ENCODE measurements around the gene LYSMD4.

LYSMD4 gene

DNA sequence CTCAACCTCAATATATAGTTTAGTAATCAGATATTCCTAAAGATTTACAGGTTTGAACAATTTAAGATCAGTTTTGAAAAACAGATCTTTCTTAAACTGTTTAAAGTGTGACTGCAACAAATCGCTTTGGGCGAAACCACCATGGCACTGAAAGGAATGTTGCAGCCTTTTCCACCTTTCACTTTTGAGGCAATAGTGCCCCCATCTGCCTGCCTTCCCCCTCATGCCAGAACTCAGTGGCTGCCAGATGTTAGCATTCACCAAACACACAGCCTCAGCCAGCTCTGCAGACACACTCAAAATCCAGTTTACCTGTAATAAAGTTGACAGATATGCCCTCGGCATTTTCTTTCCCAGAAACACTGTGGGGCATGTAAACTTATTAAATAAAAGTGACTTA is 3.3 kb downstream of the LYSMD4 start:
- DNase-seq, result peak; percentile 26

GRCh38 chr15:99729327-99729726 is 3.9 kb downstream of the LYSMD4 start:
- DNase-seq, result no peak

GRCh38 chr15:99728916-99729315 is 4.3 kb downstream of the LYSMD4 start:
- DNase-seq, result no peak

DNA sequence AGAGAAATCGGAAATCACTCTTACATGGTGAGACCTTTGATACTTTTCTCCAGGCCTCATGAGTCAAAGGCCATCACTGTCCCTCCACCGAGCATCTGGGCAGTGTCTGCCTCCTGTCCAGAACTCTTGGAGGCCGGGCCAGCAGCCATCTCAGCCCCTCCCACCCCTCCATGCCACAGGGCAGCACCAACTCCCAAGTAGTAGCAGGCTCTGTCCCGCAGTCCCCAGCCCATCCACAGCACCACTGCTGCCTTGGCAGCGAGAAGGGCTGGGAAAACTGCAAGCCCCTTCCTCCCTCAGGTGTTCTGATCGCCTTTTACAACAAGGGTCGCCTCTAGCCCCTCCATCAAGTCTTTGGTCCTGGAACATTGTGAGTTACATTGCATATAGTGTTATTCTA is 5.5 kb downstream of the LYSMD4 start:
- DNase-seq, result no peak

DNA sequence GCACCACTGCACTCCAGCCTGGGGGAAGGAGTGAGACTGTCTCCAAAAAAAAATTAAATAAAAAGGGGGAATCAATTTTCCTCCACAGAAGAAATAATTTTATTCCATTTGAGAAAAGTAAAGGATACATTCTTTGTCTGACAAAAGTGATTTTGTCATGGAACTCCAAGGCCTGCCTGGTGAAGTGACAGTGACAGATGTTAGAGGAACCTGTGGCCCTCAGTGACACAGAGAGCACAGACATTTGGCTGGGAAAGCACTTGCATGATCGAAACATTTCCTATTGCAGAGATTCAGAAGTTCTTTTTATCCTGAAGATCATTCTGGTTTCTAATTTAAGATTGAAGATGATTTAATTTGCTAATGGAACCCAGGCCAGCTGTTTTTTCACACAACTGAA is 5.9 kb downstream of the LYSMD4 start:
- no peak for DNase-seq

DNA sequence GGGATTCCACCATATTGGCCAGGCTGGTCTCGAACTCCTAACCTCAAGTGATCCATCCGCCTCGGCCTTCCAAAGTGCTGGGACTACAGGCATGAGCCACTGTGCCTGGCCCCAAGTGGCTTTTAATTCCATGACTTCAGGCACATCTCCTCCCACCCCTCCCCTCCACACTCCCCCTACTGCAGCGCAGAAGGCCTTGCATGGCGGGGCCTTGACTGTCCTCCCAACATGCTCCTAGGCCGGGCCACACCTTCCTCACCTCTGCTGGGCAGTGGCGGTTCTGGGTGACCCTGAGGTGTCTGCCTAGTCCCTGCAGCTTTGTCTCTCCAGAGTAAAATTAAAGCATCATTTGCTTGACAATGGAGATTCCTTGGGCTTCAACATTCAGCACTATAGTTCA is 6.9 kb downstream of the LYSMD4 start:
- DNase-seq, result no peak

DNA sequence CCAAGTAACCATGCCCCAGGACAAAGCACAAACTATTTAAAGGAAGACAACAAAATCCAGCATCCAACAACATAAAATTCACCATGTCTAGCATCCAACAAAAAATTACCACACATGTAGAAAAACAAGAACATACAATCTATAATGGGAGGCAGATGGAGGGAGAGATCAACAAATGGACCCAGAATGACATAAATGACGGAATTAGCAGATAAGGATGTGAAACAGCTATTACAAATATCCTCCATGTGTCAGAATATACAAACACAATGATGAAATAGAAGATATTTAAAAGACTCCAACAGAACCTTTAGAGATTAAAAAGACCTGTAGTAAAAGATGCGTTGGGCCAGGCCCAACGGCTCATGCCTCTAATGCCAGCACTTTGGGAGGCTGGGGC is 10.8 kb downstream of the LYSMD4 start:
- DNase-seq, result no peak

- DNase-seq, result no peak
These were observed 11.3 kb downstream of the LYSMD4 start for GRCh38 chr15:99721896-99722295.

DNA sequence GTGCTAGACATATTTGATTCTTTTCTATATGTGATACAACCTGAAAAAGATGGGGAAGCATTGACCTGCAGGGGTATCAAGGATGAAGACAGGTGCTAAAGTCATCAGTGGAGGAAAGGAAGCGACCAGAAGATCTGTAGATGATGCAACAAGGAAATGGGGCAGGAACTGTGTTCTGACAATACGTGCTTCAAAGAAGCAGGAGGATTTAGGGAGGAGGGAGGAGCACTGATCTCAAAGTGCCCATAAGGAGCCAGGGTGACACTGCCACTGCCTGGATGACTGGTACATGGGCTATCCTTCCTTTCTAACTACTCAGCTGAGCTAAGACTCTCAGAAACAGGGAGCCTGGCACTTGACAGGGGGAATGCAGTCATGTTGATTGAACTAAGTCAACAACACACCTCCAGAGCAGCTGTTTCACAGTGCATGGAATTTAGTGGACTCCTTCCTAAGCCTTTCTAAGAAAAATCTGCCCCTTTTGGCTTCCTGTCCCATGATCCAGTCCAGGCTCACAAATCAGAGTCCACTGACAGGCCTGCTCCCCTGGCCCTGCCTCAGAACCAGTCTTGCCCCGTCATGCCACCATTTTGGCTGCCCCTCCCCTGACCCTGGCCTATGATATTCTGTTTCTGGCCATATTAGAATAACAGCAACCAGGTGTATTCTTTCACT is 12.0 kb downstream of the LYSMD4 start:
- DNase-seq, result no peak

DNA sequence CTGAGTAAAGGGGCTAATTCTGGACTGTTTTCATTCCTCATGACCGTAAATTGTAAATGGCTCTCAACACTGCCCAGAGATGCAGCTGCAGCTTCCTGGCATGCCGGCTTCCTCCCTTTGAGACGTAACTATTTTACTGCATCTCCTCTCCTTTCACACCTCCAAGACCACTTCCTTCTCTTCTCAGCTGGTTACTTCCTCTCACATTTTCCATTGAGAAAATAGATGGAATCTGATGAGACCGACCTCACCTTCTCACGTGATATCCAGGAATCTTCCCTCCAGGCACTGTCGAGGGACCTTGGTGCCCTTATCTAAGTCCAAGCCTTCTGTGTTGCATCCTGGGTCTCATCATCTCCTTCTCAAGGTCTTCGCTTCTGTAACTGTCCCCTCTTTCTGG is 12.7 kb downstream of the LYSMD4 start:
- no peak for DNase-seq

- DNase-seq, result no peak
These were observed 14.1 kb downstream of the LYSMD4 start for GRCh38 chr15:99719096-99719541.

- no peak for DNase-seq
These were observed 14.8 kb downstream of the LYSMD4 start for GRCh38 chr15:99718421-99718820.

- DNase-seq, result no peak
These were observed 15.9 kb downstream of the LYSMD4 start for GRCh38 chr15:99717161-99718009.

DNA sequence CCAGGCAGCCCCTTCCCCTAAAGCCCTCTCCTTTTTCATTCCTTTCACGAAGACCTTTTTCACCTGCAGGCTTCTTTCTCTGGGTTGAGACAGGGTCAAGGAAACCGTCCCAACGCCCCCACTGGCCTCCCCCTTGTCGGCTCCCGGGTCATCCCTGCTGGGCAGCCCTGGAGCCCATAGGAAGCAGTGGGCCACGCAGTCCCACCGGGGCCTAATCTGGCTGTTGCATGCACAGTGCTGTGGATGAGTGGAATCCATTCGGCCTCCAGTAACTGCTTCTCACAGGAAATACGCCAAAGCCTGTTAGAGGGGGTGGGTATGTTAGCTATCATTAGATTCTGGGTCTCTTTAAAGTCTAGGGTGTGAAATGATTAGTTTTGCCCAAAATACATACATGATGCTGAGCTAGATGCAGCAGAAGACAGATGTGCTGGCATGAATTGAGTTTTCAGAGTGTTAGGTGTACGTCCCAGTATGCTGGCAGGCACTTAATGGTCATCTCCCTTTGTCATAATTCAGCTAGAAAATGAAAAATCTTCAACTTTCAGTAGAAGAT is 16.6 kb downstream of the LYSMD4 start:
- no peak for DNase-seq

- no peak for DNase-seq
These were observed 20.8 kb downstream of the LYSMD4 start for GRCh38 chr15:99712415-99712814.

DNA sequence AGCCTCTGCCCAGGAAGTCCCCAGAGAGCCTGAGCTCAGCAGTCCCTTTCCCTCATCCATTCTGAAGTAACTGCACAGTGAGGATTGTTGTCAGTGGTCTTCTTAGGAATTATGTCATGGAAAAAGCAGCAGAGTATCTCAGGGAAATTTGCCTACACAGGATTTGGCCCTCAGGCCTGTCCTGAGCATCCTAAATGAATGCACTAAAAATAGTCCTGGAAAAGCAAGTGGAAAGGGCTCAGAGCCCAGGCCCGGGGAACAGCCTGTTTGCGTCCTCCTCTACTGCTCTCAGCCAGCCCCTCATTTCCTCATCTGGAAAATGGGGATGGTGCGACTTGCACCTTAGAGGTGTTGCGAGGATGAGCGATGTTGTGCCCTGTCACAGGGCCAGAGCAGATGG is 21.6 kb downstream of the LYSMD4 start:
- DNase-seq, result no peak

DNA sequence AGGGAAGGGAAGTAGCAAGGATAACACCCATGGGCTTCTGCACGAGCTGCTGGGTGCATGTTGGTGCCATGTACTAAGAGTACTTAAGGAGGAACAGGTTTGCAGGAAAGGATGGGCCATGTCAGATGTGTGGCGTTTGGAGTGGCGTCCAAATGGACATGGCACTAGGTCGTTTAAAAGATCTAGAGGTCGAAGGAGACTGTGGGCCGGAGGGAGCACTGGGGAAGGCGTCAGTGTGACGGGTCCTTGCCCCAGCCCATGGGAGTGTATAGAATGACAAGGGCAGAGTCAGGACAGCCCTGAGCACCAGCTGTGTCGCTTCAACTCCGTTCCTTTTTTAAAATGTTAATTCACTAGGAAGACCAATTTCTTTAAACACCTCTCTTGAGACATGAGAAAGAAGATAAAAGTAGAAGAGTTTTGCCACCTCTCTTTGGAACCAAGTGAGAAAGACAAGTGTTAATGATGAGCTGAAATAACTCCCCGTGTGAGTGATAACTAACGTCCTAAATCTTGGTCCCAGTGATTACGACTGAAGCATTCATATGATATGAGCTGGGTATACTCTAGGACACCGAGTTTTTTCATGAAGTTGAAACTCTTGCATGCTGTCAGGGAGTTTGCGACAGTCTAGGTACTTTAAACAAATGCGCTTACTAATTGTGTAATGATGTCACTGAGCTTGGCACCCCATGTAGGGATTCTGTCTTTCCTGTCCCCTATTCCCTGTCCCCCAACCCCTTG is 23.8 kb downstream of the LYSMD4 start:
- no peak for DNase-seq

DNA sequence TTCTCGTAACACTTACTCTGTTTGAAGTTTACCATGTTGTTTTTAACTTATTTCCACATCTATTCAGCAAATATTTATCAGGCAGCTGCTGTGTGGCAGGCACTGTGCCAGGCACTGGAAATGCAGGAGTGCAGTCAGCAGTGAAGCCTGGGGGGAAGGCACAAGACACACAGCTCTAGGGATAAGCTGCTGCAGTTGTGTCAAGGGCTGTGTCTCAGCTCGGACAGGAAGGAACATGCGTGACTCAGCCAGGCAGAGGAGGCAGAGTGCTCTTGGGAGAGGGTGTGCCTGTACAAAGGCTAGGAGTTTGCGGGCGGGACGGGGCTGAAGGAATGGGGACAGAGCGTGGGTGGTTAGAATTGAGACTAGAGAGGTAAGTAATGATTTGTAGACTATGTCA is 24.7 kb downstream of the LYSMD4 start:
- no peak for DNase-seq

GRCh38 chr15:99707473-99708270 is 25.6 kb downstream of the LYSMD4 start:
- DNase-seq, result no peak

DNA sequence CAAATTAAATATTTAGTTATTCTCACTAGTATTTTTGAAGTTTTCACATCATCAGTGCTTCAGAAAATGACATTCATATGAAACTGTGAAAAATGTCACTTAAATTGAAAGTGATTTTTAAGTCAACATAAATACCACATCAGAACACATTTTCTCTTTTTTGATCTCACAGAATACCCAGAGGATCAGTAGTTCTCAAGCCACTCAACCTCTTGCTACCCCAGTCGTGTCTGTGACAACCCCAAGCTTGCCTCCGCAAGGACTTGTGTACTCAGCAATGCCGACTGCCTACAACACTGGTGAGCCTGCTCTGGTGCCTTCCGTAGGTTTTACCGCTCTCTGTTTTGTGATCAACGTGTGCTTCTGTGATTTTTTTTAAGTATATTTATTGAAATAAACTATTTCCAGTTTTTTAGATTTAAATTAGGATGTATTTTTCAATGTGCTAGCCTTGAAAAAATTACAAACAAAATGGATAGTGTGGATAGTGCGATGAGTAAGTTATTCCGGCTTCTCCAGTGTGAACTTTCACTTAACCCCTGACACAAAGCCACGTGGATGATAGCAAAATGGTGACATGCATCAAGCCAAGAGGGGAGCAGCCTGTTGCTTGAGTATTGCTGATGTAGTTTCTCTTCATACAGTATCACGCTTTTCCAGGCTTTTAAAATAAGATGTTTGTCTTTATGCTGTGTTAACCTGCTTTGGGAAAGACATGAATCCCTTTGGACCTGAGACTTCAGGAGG is 26.5 kb downstream of the LYSMD4 start:
- peak; percentile 30 for DNase-seq

GRCh38 chr15:99704444-99704838 is 28.8 kb downstream of the LYSMD4 start:
- DNase-seq, result no peak
